HCT116 (cell line): Measurements from ENCODE around the gene KCTD19. TPM values are rescaled to one million over a fixed set of nuclear protein-coding genes. Genes with fewer than 3 reads are reported as not detected.

ENCODE experiments used
- ATAC-seq: fragments of 200-7000 bp; cut with Tn5 transposase; 2 replicates; pipeline ENCODE4 v1.9.1; 2020; ENCODE audit warnings: mild to moderate bottlenecking, moderate library complexity
- BruUV-seq: library from RNA; stranded (reverse); fragments of 400-500 nt; replicated peaks from 2 replicates; lab custom pipeline; 2021; lab: Mats Ljungman, UMichigan
- CTCF ChIA-PET: fragments of 300-600 bp; sonication (Branson Sonifier 250); formaldehyde crosslinking; loops from one replicate; lab custom pipeline; 2021; ENCODE audit warnings: antibody characterized with exemption; lab: Charles Lee
- POLR2A ChIA-PET: fragments of 300-600, 350-600 bp; sonication (Branson Sonifier 250); formaldehyde crosslinking; loops from one replicate; lab custom pipeline; 2021; ENCODE audit warnings: antibody characterized with exemption; lab: Charles Lee
- RAD21 ChIA-PET, 2 experiments: fragments of 300-600 bp; sonication (Branson Sonifier 250); formaldehyde crosslinking; loops; one replicate each; lab custom pipeline; 2023; ENCODE audit warnings: low total read pairs in 2 of 2; ENCODE audit not compliant: uncharacterized antibody in 2 of 2, unreplicated experiment in 2 of 2, low non-redundant PET in 1 of 2; lab: Charles Lee
- DNase-seq: peaks from one replicate; pipeline ENCODE4 v3.0.0-alpha.2; 2010; ENCODE audit warnings: low read depth, low spot score
- H2AFZ ChIP-seq: fragments of 200-600 bp; shearing (Covaris generic), sonication (generic); 2 replicates; pipeline ENCODE4 v1.6.1; 2017; ENCODE audit warnings: low read depth, mixed run types, mixed read lengths, antibody characterized with exemption, low read length; ENCODE audit not compliant: poor library complexity, severe bottlenecking
- H3K27ac ChIP-seq: 2 replicates; pipeline ENCODE4 v1.5.1; 2012; ENCODE audit warnings: low read depth, low read length
- H3K27me3 ChIP-seq: fragments of 200-600 bp; sonication (generic); 2 replicates; pipeline ENCODE4 v1.6.1; 2016; ENCODE audit warnings: mixed run types, low read length, mixed read lengths; ENCODE audit not compliant: insufficient read depth
- H3K36me3 ChIP-seq, 2 experiments: fragments of 200-500 bp in 1 of 2; fragments of 200-600 bp in 1 of 2; sonication (Bioruptor generic) in 1 of 2; sonication (generic) in 1 of 2; 2 replicates each; pipeline versions ENCODE4 v1.5.1 to v1.6.1; 2014 to 2016; ENCODE audit warnings: low read length in 2 of 2, inconsistent platforms in 1 of 2, mixed read lengths in 1 of 2, mixed run types in 1 of 2; ENCODE audit not compliant: insufficient read depth in 2 of 2, control insufficient read depth in 1 of 2
- H3K4me1 ChIP-seq, 2 experiments: fragments of 200-600 bp in 1 of 2; sonication (generic) in 1 of 2; 2 replicates each; pipeline versions ENCODE4 v1.5.1 to v1.6.1; 2012 to 2017; ENCODE audit warnings: low read length in 2 of 2, inconsistent platforms in 1 of 2, mild to moderate bottlenecking in 1 of 2, mixed read lengths in 1 of 2, mixed run types in 1 of 2, moderate library complexity in 1 of 2; ENCODE audit not compliant: insufficient read depth in 2 of 2, control insufficient read depth in 1 of 2
- H3K4me2 ChIP-seq: fragments of 200-600 bp; sonication (generic); 2 replicates; pipeline ENCODE4 v1.6.1; 2017; ENCODE audit warnings: mixed run types, low read length, mixed read lengths
- H3K4me3 ChIP-seq, 2 experiments: fragments of 200-600 bp in 1 of 2; sonication (generic) in 1 of 2; replicated peaks in 1 of 2; 2 replicates each; pipeline ENCODE4 v1.5.1; 2011 to 2016; ENCODE audit warnings: low read length in 2 of 2, control low read depth in 1 of 2, low read depth in 1 of 2, mild to moderate bottlenecking in 1 of 2, mixed read lengths in 1 of 2, mixed run types in 1 of 2
- H3K79me2 ChIP-seq: fragments of 200-600 bp; sonication (generic); 2 replicates; pipeline ENCODE4 v1.6.1; 2017; ENCODE audit warnings: mild to moderate bottlenecking, mixed run types, low read length, moderate library complexity, mixed read lengths; ENCODE audit not compliant: insufficient read depth
- H3K9ac ChIP-seq: fragments of 200-600 bp; sonication (generic); 2 replicates; pipeline ENCODE4 v1.6.1; 2016; ENCODE audit warnings: low read length, mixed read lengths
- H3K9me2 ChIP-seq: fragments of 200-600 bp; sonication (generic), shearing (Covaris generic); 2 replicates; pipeline ENCODE4 v1.6.1; 2017; ENCODE audit warnings: mixed run types, mild to moderate bottlenecking, moderate library complexity; ENCODE audit not compliant: insufficient read depth
- H3K9me3 ChIP-seq, 2 experiments: fragments of 200-500 bp in 1 of 2; fragments of 200-600 bp in 1 of 2; sonication (Bioruptor generic) in 1 of 2; sonication (generic) in 1 of 2; 2 replicates each; pipeline ENCODE4 v1.6.1; 2014 to 2017; ENCODE audit warnings: low read length in 2 of 2, mixed read lengths in 2 of 2, inconsistent platforms in 1 of 2, low read depth in 1 of 2, mild to moderate bottlenecking in 1 of 2, mixed run types in 1 of 2, moderate library complexity in 1 of 2; ENCODE audit not compliant: control insufficient read depth in 1 of 2, insufficient read depth in 1 of 2
- H4K20me1 ChIP-seq: fragments of 200-600 bp; sonication (generic), shearing (Covaris generic); 2 replicates; pipeline ENCODE4 v1.6.1; 2017; ENCODE audit warnings: mixed run types, mild to moderate bottlenecking, moderate library complexity; ENCODE audit not compliant: insufficient read depth
- CBX3 ChIP-seq: IDR thresholded peaks from 2 replicates; pipeline ENCODE4 v1.6.1; 2012; ENCODE audit warnings: low read depth
- POLR2A ChIP-seq: IDR thresholded peaks from 2 replicates; pipeline ENCODE4 v1.7.0; 2011; ENCODE audit warnings: borderline replicate concordance; ENCODE audit not compliant: insufficient read depth, insufficient read length; ENCODE audit errors: extremely low read depth
- RAD21 ChIP-seq: IDR thresholded peaks from 2 replicates; pipeline ENCODE4 v1.6.1; 2012; ENCODE audit warnings: low read depth, mild to moderate bottlenecking
- REST ChIP-seq: IDR thresholded peaks from 2 replicates; pipeline ENCODE4 v1.6.1; 2012; ENCODE audit warnings: low read depth
- SIN3A ChIP-seq: IDR thresholded peaks from 2 replicates; pipeline ENCODE4 v1.6.1; 2012; ENCODE audit warnings: low read depth
- SP1 ChIP-seq: IDR thresholded peaks from 2 replicates; pipeline ENCODE4 v1.6.1; 2012; ENCODE audit warnings: low read depth
- SRF ChIP-seq: IDR thresholded peaks from 2 replicates; pipeline ENCODE4 v1.6.1; 2012; ENCODE audit warnings: low read depth
- TCF7L2 ChIP-seq: IDR thresholded peaks from 2 replicates; pipeline ENCODE4 v1.7.0; 2011; ENCODE audit warnings: borderline replicate concordance, inconsistent platforms; ENCODE audit not compliant: insufficient read depth, insufficient read length; ENCODE audit errors: extremely low read depth
- YY1 ChIP-seq: IDR thresholded peaks from 2 replicates; pipeline ENCODE4 v1.6.1; 2011; ENCODE audit warnings: low read length, low read depth, moderate library complexity, mild to moderate bottlenecking; ENCODE audit not compliant: insufficient replicate concordance; ENCODE audit errors: extremely low read depth
- ZBTB33 ChIP-seq: IDR thresholded peaks from 2 replicates; pipeline ENCODE4 v1.6.1; 2011; ENCODE audit warnings: mild to moderate bottlenecking, low read length, moderate library complexity; ENCODE audit not compliant: insufficient replicate concordance; ENCODE audit errors: extremely low read depth
- intact Hi-C: fragments of 100-400 bp; cut with micrococcal nuclease; formaldehyde crosslinking; loops from 2 replicates; pipeline ENCODE4 v1.10.0; 2022
- total RNA-seq: library from RNA; stranded (reverse); gene quantifications from one replicate; pipeline ENCODE4 v1.2.1, GENCODE V29; 2021; ENCODE audit not compliant: unreplicated experiment

KCTD19 gene
- total RNA-seq, 1 experiment from 2014 or later = not detected

GRCh38 chr16:67296420-67296819, 30.1 kb downstream of the KCTD19 start:
- no peaks in the 10 kb centered on the region for H3K27me3 ChIP-seq
- no peak for DNase-seq
- H3K9ac ChIP-seq = no peak overlapping the region
- peak overlapping the region; percentile 16; the same call in 1 of the 2 replicates for H3K4me2 ChIP-seq
- no peaks in the 10 kb centered on the region for H3K9me2 ChIP-seq
- no peaks in the 10 kb centered on the region for H3K79me2 ChIP-seq
- ATAC-seq = peak; percentile 60; the same call in 1 of the 2 replicates
- POLR2A ChIA-PET = interaction anchor here (1.8 kb wide), 1 partner anchor 50 kb away, joined by 4 read pairs; no protein-coding TSS in a partner anchor
- intact Hi-C loops = no loop called here
- H2AFZ ChIP-seq = no peak overlapping the region
- no peak overlapping the region for H3K27ac ChIP-seq
- H3K4me1 ChIP-seq = peaks cover 7 to 8% of the 10 kb centered on the region in 2 experiments
- CTCF ChIA-PET = no interaction called here
- no TSS peak for BruUV-seq
- TF ChIP-seq TCF7L2 (no peak), ZBTB33 (no peak), SIN3A (no peak), SP1 (no peak), REST (no peak), CBX3 (no peak), YY1 (no peak), POLR2A (no peak), SRF (no peak), RAD21 (no peak)
- no peaks in the 10 kb centered on the region for H3K9me3 ChIP-seq
- RAD21 ChIA-PET = no interaction called here
- H3K36me3 ChIP-seq = no peaks in the 10 kb centered on the region
- no peak overlapping the region for H3K4me3 ChIP-seq
- H4K20me1 ChIP-seq = no peaks in the 10 kb centered on the region
